ENCODE measurements around the gene NHLRC4. TPM values are rescaled to one million over a fixed set of nuclear protein-coding genes. Genes with fewer than 3 reads are reported as not detected.
A peak's percentile ranks its signal among the peaks of the same experiment; 100 is the strongest.

NHLRC4 gene
- total and polyA plus RNA-seq, 9 of the 15 experiments (the other 6 are each of a cell fraction or from before 2014, with no cell fraction given), result 0.24 to 3.7 (median 1.3) TPM; not detected in 2

DNA sequence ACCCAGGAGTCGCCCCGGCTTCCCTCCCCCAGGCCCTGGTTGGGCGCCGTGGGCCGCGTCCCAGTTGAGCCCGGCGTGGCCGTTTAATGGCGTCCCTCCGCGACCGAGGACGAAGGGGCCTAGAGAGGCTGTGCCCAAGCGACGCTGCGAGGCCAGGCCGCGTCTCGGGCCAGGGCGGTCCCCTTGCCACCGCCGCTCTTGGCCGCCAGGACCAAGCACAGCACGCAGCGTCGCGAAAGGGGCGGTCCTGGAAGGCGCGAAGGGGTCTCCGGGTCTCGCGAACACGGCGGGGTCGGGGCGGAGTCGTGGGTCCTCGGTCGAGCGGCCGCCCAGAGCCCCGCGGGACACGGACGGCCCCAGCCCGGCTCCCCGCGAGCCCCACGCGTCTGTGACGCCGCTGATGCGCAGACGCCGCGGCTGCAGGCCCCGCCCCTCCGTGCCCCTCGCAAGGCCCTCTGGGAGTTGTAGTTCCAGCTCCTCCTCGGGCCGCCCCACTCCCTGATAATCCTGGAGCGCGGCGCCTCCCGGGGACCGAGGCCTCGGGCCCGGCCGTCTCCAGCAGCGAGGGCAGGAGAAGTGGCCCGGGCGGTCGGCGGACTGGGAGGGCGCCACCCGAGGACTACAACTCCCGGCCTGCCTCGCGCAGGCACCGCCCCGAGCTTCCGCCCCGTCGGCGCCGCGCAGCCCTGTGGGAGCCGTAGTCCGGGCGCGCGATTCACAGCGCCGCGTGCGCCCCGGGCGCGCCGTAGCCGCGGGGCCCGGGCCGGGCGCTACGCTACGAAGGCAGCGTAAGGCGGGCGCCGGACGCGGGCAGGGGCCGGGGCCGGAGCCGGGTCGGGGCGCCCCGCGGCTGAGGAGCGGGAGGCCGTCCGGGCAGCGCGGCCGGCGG is 39.5 kb upstream of the NHLRC4 start, which contains the start of gene CAPN15 (continued):
- TF ChIP-seq SP1 (CRISPR knock-in tag; IDR thresholded peaks at IDR 0.05), result peak; percentile 93
- no peak for TF ChIP-seq SRSF1 (IDR thresholded peaks at IDR 0.05; ENCODE audit: low read depth, low read length)
- no peak for TF ChIP-seq BCOR (IDR thresholded peaks at IDR 0.05)
- TF ChIP-seq TAF1 (IDR thresholded peaks at IDR 0.05; ENCODE audit: control insufficient read depth, extremely low read depth, insufficient read depth, low read length, severe bottlenecking), result peak; percentile 20
- TF ChIP-seq, protein P1, sequence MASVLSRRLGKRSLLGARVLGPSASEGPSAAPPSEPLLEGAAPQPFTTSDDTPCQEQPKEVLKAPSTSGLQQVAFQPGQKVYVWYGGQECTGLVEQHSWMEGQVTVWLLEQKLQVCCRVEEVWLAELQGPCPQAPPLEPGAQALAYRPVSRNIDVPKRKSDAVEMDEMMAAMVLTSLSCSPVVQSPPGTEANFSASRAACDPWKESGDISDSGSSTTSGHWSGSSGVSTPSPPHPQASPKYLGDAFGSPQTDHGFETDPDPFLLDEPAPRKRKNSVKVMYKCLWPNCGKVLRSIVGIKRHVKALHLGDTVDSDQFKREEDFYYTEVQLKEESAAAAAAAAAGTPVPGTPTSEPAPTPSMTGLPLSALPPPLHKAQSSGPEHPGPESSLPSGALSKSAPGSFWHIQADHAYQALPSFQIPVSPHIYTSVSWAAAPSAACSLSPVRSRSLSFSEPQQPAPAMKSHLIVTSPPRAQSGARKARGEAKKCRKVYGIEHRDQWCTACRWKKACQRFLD (CRISPR knock-in tag; IDR thresholded peaks at IDR 0.05), result peak; percentile 82
- TF ChIP-seq, protein P2, sequence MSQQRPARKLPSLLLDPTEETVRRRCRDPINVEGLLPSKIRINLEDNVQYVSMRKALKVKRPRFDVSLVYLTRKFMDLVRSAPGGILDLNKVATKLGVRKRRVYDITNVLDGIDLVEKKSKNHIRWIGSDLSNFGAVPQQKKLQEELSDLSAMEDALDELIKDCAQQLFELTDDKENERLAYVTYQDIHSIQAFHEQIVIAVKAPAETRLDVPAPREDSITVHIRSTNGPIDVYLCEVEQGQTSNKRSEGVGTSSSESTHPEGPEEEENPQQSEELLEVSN (IDR thresholded peaks at IDR 0.05; ENCODE audit: borderline replicate concordance in 1 of 2, extremely low read depth in 1 of 2, insufficient read depth in 1 of 2, insufficient read length in 1 of 2, low read depth in 1 of 2, low read length in 1 of 2, poor library complexity in 1 of 2, severe bottlenecking in 1 of 2), result peak in 1 of 2 experiments; percentile 84
- TF ChIP-seq ZBED1 (IDR thresholded peaks at IDR 0.05), result no peak
- TF ChIP-seq, protein P3, sequence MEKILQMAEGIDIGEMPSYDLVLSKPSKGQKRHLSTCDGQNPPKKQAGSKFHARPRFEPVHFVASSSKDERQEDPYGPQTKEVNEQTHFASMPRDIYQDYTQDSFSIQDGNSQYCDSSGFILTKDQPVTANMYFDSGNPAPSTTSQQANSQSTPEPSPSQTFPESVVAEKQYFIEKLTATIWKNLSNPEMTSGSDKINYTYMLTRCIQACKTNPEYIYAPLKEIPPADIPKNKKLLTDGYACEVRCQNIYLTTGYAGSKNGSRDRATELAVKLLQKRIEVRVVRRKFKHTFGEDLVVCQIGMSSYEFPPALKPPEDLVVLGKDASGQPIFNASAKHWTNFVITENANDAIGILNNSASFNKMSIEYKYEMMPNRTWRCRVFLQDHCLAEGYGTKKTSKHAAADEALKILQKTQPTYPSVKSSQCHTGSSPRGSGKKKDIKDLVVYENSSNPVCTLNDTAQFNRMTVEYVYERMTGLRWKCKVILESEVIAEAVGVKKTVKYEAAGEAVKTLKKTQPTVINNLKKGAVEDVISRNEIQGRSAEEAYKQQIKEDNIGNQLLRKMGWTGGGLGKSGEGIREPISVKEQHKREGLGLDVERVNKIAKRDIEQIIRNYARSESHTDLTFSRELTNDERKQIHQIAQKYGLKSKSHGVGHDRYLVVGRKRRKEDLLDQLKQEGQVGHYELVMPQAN (IDR thresholded peaks at IDR 0.05; ENCODE audit: borderline replicate concordance), result 0 out of 2 replicates have a peak, but pooled peaks have one; percentile 39
- peak; percentile 86 for TF ChIP-seq U2AF1 (optimal IDR thresholded peaks at IDR 0.05; ENCODE audit: low read depth, low read length)
- TF ChIP-seq, protein P4, sequence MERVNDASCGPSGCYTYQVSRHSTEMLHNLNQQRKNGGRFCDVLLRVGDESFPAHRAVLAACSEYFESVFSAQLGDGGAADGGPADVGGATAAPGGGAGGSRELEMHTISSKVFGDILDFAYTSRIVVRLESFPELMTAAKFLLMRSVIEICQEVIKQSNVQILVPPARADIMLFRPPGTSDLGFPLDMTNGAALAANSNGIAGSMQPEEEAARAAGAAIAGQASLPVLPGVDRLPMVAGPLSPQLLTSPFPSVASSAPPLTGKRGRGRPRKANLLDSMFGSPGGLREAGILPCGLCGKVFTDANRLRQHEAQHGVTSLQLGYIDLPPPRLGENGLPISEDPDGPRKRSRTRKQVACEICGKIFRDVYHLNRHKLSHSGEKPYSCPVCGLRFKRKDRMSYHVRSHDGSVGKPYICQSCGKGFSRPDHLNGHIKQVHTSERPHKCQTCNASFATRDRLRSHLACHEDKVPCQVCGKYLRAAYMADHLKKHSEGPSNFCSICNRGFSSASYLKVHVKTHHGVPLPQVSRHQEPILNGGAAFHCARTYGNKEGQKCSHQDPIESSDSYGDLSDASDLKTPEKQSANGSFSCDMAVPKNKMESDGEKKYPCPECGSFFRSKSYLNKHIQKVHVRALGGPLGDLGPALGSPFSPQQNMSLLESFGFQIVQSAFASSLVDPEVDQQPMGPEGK (CRISPR knock-in tag; IDR thresholded peaks at IDR 0.05; ENCODE audit: borderline replicate concordance), result no peak
- 0 out of 4 replicates have a peak, but pooled peaks of 1 of the 2 experiments have one; percentile 43 for TF ChIP-seq HDAC1 (IDR thresholded peaks at IDR 0.05)
- no peak for TF ChIP-seq RBM39 (optimal IDR thresholded peaks at IDR 0.05; ENCODE audit: low read depth, low read length)
- 0 out of 2 replicates have a peak, but pooled peaks have one; percentile 4 for TF ChIP-seq JUN (IDR thresholded peaks at IDR 0.05; ENCODE audit: borderline replicate concordance, low read depth, low read length)
- no peak for TF ChIP-seq JUN (CRISPR knock-in tag; IDR thresholded peaks at IDR 0.05; ENCODE audit: borderline replicate concordance)
- TF ChIP-seq, protein P5, sequence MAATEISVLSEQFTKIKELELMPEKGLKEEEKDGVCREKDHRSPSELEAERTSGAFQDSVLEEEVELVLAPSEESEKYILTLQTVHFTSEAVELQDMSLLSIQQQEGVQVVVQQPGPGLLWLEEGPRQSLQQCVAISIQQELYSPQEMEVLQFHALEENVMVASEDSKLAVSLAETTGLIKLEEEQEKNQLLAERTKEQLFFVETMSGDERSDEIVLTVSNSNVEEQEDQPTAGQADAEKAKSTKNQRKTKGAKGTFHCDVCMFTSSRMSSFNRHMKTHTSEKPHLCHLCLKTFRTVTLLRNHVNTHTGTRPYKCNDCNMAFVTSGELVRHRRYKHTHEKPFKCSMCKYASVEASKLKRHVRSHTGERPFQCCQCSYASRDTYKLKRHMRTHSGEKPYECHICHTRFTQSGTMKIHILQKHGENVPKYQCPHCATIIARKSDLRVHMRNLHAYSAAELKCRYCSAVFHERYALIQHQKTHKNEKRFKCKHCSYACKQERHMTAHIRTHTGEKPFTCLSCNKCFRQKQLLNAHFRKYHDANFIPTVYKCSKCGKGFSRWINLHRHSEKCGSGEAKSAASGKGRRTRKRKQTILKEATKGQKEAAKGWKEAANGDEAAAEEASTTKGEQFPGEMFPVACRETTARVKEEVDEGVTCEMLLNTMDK (IDR thresholded peaks at IDR 0.05; ENCODE audit: borderline replicate concordance, insufficient read depth, low read depth, low read length, poor library complexity, severe bottlenecking), result peak; percentile 9
- peak; percentile 33 for TF ChIP-seq RNF2 (IDR thresholded peaks at IDR 0.05)
- TF ChIP-seq ZNF436 (CRISPR knock-in tag; IDR thresholded peaks at IDR 0.05), result no peak
